NCI-H187 (cell line): Measurements from ENCODE around the gene EIF6.
"Not testable (repeated sequence)": the region's sequence is repeated elsewhere in the genome, so short reads cannot be mapped to it uniquely, and the experiment has no call there.

Experiments used
- DNase-seq, 2 experiments: peaks; one replicate each; lab custom pipeline; 2025; lab: John Stamatoyannopoulos, UW

EIF6 gene

DNA sequence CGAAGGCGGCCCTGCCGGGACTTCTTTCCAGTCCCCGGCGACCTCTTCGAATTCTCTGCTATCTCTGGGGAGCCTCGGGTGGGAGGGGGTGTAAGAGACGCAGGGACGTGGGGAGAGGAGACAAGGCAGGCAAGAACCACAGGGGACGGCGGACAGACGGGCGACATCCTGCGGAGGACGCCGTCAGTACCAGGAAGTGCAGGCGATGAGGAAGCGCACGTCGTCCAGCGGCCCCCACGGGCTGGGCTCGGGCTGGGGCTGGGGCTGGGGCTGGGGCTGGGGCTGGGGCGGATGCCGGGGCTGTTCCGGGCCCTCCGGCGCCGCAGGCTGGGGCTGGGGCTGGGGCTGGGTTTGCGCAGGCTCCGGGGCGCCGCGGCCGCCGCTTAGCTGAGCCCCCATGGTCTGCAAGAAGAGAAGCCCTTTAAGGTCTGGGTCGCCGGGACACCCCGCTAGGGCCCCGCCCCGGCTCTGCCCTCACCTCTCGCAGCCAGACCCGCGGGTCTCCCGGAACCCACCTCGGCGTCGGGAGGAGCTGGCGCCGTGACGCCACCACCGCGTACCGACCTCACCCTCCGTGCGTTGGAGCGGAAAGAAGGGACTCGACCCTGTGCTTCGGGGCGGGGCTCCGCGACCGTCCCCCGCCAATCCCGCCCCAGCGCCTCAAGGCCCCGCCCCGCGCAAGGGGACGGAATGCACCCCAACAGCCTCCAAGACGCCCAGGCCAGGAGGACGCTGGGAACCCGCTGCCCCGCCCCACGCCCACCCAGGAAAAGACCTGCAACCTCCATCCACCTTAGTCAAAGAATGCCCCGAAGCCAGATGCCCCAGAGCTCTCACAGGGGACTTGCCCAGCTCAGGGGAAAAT lies 6.8 kb downstream of the EIF6 start, which contains the start of gene MMP24OS:
Gene MMP24OS (minus strand): TSS at position 592 of the 865 bp plus-strand sequence. CDS start 193 bp downstream, at position 399.
- DNase-seq: peak; percentile 24 to 67

DNA sequence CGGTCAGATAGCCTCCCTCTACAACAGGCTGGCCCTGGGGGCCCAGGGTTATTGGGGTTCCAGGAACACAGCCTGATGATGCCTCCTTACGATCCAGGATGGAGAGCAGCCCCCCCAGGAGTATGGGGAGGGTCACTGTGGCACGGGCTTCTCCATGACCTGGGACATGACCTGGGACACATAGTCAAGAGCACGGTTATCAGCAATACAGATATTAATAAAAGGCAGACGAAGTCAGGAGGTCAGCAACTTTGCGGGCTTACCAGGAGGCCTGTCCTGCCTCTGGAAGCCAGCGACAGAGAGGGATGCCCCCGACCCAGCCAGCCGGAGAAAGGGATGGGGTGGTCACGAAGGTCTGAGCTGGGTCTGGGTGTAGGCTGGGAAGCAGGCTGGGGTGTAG lies 7.4 kb downstream of the EIF6 start:
- no peak for DNase-seq

DNA sequence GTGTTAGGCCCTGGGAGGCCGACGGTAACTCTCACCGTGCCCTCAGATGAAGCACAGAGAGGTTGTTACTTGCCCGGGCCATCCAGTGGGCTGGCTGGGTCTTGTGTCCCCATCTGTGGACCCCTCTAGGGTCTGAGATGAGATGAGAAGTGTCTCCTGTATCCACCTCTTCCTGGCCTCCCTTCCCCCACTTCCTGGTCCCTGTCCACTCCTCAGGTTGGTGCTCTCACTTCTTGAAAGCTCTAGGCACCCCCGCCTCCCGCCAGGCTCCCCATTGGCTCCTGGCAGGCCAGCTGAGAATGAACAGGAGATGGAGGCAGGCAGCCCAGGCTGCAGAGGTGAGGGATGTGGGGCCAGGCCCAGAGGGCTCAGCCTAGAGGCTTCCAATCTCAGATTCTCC lies 8.2 kb downstream of the EIF6 start:
- no peak for DNase-seq

DNA sequence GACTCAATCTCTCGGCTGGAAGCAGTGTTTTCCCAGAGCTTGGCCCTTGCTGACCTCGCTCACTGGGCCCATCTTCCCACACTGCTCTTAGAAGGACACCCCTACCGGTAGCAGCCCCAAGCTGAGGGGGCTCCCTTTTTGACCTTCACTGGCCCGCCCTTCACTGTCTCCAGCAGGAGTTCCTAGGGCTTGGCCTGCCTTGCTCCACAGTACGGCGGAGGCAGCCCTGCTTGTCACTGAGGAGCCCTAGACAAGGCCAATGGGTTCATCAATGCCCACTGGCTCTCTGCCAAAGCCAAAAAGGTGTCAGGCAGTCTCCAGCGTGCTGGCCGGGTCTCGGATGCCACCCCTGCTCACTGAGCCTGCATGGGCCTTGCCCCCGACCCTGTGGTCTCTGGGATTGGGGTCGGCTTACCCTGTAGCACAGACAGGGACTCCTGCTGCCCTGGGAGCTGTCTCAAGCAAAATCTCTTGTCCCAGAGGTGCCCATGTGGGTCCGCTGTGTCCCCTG lies 8.8 kb downstream of the EIF6 start:
- no peak for DNase-seq

DNA sequence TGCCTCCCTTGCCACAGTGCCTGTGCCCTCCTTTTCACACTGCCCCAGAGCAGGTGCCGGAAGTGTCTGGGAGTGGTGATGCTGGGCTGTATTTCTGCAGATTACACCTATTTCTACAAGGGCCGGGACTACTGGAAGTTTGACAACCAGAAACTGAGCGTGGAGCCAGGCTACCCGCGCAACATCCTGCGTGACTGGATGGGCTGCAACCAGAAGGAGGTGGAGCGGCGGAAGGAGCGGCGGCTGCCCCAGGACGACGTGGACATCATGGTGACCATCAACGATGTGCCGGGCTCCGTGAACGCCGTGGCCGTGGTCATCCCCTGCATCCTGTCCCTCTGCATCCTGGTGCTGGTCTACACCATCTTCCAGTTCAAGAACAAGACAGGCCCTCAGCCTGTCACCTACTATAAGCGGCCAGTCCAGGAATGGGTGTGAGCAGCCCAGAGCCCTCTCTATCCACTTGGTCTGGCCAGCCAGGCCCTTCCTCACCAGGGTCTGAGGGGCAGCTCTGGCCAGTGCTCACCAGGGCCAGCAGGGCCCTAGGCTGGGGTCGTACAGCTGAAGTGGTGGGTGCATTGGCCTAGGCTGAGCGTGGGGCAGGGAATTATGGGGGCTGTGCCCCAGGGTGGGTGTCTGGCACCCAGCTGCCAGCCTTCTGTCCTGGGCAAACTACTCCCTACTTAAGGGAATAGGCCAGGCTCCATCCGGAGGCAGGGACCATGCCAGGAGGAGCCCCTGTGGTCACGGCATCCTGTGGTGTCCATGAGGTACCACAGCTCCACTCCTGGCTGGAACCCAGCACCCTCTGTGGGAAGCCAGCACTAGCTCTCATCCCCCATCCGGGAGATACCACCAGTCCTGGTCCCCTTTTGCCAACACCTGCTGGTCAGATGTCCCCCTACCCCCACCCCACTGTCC lies 10.1 kb downstream of the EIF6 start:
- DNase-seq: no peak

DNA sequence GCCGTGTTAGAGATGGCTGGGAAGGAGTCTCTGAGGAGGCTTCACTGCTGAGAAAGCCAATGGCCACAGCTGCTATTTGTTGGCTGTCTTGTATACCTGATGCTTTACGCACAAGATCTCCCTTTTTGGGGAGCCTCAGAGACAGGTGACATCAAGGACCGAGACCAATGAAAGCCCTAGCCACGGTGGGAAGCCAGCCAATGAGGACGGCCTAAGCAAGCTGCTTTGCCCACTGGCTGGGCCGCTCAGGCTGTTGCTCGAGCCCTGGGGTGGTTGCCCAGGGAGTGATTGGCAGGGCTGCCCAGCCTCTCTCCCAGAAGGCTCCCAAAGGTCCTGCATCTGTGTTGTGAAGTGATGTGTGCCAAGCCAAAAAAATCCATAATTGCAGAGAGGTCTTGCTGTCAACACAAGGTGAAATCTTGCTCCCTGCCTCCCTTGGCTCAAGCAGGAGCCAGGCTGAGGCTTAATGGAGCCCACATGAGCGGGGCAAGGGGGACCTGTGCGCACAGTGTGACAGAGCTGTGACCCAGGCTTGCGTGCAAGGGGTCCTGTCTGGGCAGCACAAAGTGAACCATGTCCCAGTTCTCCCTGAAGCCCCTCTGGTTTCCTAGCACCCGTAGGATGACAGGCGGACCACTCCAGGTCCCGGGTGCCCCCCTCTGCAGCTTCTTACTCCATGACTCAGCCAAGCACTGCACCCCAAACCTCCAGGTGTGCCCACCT lies 11.0 kb downstream of the EIF6 start:
- no peak for DNase-seq

DNA sequence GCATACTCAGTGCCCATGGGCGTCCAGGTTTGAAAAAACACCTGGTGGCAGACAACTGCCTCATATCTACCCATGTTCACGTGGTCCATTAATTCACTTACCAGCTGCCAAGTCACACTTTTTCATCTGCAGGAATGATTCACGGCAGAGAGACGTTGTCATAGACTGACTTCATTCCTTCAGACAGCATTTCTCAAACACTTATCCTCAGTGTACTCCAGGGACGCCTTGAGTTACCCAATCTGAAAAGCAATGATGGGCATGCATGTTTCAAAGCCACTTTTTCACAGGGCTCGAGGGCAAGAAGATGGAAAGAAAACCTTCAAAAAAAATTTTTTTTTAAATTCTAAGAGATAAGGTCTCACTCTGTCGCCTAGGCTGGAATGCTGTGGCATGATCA lies 12.7 kb downstream of the EIF6 start:
- DNase-seq: no peak

DNA sequence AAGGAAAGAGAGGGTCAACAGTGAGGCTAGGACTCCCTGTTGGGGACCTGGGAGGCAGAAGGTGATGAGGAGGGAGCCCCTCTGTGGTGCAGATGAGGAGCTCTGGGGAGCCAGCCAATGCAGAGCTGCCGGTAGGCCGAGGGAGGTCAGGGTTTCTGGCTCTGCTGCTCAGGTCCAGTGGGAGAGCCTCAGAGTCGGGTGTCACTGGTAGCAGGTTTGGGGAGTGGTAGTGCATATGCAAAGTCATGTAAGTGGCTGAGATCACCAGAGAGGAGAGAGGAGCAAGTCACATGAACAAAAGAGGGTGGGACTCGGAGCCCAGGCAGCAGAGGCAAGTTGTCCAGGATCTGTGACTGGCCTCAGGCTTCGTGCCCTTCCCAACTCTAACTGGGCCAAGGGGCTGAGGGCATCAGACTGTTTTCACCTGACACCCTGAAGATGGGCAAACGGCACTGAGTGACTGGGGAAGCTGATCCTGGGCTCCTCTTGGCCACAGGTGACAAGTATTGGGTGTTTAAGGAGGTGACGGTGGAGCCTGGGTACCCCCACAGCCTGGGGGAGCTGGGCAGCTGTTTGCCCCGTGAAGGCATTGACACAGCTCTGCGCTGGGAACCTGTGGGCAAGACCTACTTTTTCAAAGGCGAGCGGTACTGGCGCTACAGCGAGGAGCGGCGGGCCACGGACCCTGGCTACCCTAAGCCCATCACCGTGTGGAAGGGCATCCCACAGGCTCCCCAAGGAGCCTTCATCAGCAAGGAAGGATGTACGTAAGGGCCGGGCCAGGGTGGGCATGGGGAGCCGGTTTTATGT lies 13.3 kb downstream of the EIF6 start:
- no peak for DNase-seq

DNA sequence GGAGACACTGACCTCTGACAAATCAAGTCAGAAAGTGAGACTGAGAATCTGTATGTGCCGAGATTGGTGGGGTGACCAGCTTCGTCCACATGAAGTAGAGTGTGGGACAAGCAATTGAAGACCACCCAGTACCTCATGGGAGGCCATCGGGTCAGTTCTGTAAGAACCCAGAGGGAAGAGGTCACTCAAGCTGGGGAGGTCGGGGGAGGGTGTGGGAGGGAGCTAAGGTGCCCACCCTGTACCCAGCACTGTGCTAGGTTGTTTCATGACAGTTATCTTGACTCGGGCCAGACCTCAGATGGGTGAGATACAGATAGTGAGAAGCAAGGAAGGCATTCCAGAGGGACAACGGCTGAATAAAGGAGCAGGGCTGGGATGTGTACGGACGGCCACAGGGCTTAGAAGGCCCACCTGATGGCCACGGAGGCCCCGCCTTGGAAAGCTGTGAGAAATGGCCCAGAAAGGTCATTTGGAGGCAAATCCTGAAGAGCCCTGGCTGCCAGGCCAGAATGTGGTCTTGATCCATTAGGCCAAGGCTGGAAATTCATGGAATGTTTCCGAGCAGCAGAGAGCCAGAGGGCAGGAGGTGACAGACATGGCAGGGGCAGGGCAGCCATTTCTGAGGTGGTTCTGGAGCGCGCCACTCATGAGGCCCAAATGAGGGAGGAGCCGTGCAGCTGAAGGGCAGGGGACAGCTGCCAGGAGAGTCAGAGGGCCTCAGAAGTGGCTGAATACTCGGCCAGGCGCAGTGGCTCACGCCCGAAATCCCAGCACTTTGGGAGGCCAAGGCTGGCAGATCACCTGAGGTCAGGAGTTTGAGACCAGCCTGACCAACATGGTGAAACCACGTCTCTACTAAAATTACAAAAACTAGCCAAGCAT lies 14.3 kb downstream of the EIF6 start:
- DNase-seq: no peak

DNA sequence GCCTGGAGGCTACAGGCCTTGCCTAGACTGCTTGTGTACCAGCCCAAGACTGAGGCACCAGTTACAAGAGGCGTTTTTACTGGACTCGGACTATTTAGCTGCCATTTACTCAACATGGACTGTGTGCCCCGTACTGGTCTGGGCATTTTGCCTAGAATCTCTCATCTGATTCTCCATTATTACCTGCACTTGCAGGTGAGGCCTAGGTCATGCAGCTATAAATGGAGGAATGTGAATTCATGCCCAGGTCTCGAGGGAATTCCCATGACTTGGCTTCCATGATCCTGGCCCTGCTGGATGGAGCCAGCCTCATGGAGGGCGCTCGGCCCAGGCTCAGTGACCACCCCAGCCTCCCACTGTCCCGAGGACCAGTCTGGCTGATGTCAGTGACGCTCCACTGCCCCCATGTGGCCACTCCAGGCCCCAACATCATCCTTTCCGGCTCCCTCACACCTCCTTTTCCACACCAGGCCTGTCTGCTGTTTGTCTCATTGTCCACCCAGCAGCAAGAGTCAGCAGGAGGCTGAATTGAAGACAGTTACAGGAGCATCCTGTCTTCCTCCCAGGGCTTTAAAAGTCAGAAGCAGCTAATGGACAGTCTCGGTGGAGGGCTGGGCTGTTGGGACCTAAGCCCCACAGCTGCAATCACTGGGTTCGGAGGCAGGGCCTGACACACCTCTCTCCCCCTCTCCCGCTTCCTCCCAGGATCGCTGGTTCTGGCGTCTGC lies 15.4 kb downstream of the EIF6 start:
- peak; percentile 10 to 19 for DNase-seq

DNA sequence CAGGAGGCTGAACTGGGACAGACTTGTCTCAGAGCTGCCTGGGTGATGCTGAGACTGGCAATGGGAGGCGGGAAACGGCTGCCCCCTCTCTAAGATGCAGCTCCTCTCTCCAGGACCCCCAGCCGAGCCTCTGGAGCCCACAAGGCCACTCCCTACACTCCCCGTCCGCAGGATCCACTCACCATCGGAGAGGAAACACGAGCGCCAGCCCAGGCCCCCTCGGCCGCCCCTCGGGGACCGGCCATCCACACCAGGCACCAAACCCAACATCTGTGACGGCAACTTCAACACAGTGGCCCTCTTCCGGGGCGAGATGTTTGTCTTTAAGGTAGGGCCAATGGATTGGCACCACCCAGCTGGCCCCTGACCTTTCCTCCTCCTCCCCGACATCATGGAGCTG lies 17.5 kb downstream of the EIF6 start:
- DNase-seq: no peak

DNA sequence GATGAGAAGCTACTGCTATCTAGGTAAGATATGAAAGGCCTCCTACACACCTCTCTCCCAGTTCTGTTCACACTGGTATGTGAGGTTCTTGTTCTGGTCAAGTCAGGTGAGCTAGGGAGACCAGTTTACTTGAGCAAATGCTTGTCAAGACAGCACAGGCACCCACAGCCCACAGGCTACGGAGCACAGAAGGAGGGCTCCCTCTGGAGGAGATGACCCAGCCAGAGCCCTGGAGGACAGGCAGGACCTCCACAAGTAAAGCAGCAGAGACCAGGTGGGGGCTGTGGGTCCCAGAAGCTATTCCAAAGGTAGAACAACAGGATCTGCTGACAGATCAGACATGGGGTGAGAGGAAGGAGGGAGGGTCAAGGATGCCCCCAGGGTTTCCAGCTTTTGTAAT lies 19.8 kb downstream of the EIF6 start:
- DNase-seq: no peak

DNA sequence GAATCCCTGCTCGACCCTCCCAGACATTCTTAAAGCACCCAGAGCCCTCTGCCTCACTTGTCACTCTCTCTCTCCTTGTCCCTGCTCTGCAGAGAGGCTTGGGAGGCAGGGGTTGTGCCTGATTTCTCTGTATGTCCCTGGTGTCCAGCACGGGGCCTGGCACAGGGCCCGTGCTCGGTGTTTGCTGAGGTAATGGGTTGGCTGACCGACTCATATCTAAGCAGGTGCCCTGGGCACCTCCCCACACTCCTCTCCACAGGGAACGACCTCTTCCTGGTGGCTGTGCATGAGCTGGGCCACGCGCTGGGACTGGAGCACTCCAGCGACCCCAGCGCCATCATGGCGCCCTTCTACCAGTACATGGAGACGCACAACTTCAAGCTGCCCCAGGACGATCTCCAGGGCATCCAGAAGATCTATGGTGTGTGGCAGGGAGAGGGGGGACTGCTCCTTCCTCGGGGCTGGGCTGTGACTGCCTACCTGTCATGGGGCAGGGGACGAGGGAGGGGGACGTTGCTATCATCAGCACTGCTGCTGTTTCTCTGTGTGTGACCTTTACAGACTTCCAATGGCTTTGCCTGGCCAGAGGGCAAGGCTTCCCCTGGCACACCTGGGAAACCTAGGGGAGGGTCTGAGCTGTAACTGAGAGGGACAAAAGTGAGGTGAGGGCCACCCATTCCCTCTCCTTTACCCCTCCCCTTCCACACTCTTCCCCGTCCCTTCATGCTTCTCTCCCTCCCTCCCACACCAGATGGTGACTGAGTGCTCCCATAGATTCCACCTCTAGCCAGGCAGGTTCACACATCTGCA lies 20.8 kb downstream of the EIF6 start:
- DNase-seq: no peak

DNA sequence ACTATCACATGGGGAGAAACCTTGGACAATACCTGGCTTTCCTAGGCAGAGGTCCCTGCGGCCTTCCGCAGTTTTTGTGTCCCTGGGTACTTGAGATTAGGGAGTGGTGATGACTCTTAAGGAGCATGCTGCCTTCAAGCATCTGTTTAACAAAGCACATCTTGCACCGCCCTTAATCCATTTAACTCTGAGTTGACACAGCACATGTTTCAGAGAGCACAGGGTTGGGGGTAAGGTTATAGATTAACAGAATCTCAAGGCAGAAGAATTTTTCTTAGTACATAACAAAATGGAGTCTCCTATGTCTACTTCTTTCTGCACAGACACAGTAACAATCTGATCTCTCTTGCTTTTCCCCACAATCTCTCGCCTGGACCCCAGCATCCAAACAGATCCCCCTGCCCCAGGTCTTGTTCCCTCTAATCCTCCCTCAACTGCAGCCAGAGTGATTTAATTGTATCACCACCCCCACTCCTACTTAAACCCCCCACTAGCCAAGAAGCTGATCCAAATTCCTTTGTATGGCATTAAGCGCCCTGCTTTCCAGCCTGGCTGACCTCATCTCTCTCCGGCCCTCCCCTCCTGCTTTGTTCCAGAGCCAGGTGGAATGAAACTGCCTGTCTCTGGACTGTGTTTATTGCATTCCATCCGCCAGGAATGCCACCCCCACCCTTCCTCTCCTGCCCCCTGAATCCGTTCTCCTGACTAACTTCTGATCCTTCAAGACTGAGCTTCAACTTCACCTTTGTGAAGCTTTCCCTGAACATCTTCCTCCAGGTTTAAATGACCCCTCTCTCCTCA lies 21.6 kb downstream of the EIF6 start:
- not testable (repeated sequence) for DNase-seq

DNA sequence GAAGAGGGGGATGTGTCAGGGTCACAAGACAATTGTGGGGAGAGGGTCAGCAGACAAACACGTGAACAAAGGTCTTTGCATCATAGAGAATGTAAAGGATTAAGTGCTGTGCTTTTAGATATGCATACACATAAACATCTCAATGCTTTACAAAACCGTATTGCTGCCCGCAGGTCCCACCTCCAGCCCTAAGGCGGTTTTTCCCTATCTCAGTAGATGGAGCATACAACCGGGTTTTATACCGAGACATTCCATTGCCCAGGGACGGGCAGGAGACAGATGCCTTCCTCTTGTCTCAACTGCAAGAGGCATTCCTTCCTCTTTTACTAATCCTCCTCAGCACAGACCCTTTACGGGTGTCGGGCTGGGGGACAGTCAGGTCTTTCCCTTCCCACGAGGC lies 22.3 kb downstream of the EIF6 start:
- not testable (repeated sequence) for DNase-seq

DNA sequence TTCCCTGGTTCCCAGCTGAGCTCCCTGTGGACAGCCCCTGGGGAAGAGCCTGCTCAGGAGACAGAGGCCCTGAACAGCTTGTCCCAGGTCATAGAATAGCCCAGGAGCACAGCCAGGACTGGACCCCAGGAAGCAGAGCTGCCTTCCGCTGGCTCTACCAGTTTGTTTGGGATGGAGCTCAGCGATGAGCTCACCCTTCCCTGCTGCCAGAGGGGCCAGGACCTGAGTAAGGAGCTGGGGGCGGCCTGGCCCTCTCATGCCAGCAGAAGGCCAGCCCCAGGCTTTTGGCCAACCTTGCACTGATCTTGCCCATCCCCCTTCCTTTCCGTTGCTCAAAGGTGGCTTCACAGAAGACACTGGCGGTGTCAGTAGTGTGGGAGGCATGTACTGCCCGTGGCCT lies 24.1 kb downstream of the EIF6 start:
- no peak for DNase-seq

DNA sequence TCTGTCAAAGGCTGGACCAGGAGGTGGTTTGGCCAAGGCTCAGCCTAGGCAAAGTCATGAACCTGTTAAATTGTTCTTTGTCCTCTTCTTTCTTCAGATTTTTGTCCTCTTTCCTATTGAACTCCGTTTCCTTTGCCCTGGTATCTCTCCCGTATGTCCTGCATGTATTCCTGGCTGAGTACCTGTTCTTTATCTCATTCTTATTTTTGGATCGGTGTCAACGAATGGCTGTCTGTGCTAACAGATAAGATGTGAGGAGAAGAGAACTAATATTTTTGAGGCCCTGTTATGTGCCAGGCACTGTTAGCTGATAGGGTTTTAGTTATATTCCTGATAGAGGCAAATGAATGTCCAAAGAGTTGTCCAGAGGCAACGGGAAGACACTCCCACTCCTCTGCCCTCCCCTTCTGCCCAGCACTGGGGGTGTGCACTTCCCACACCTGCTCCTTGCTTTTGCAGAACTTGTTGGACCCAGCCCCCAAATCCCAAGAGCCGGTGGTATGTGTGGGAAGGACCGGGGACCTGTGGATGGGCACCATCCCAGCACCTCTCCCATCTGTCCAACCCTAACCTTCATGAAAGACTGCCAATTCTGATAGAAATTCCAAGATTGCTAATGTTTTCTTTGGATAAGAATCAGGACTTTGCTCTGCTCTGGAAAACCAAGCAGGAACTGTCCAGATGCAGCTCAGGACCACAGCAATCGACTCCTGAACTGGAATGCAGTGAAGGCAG lies 27.2 kb downstream of the EIF6 start:
- no peak for DNase-seq
